ENCODE results near the gene TPM1.

The TPM1 gene

GRCh38 chr15:63016234-63016633 lies 26.3 kb upstream of the TPM1 start:
- DNase-seq (ENCODE audit: low spot score): no peak

- no peak for DNase-seq (ENCODE audit: low spot score)
Measured at GRCh38 chr15:63018639-63019038, 23.9 kb upstream of the TPM1 start.

- peak; percentile 13 for DNase-seq (ENCODE audit: low spot score)
Measured at GRCh38 chr15:63019511-63020109, 22.9 kb upstream of the TPM1 start.

GRCh38 chr15:63020128-63020527 lies 22.4 kb upstream of the TPM1 start:
- no peak for DNase-seq (ENCODE audit: low spot score)

GRCh38 chr15:63020759-63021430 lies 21.7 kb upstream of the TPM1 start:
- DNase-seq (ENCODE audit: low spot score): no peak

GRCh38 chr15:63022181-63022580 lies 20.4 kb upstream of the TPM1 start:
- DNase-seq (ENCODE audit: low spot score): no peak

- DNase-seq (ENCODE audit: low spot score): no peak
Measured at GRCh38 chr15:63022663-63023062, 19.9 kb upstream of the TPM1 start.

- DNase-seq (ENCODE audit: low spot score): no peak
Measured at GRCh38 chr15:63023351-63023945, 19.1 kb upstream of the TPM1 start.

GRCh38 chr15:63025460-63025859 lies 17.1 kb upstream of the TPM1 start:
- no peak for DNase-seq (ENCODE audit: low spot score)

GRCh38 chr15:63027646-63028045 lies 14.9 kb upstream of the TPM1 start:
- no peak for DNase-seq (ENCODE audit: low spot score)

GRCh38 chr15:63028442-63029110 lies 14.0 kb upstream of the TPM1 start:
- no peak for DNase-seq (ENCODE audit: low spot score)

- no peak for DNase-seq (ENCODE audit: low spot score)
Measured at GRCh38 chr15:63029676-63030075, 12.9 kb upstream of the TPM1 start.

- no peak for DNase-seq (ENCODE audit: low spot score)
Measured at GRCh38 chr15:63030101-63030551, 12.4 kb upstream of the TPM1 start.

- DNase-seq (ENCODE audit: low spot score): no peak
Measured at GRCh38 chr15:63034578-63034977, 8.0 kb upstream of the TPM1 start.

GRCh38 chr15:63035253-63035652 lies 7.3 kb upstream of the TPM1 start:
- no peak for DNase-seq (ENCODE audit: low spot score)

- no peak for DNase-seq (ENCODE audit: low spot score)
Measured at GRCh38 chr15:63035977-63036376, 6.6 kb upstream of the TPM1 start.

- no peak for DNase-seq (ENCODE audit: low spot score)
Measured at GRCh38 chr15:63037976-63038720, 4.4 kb upstream of the TPM1 start.

- DNase-seq (ENCODE audit: low spot score): no peak
Measured at GRCh38 chr15:63038926-63039673, 3.4 kb upstream of the TPM1 start.

GRCh38 chr15:63039811-63040210 lies 2.7 kb upstream of the TPM1 start:
- no peak for DNase-seq (ENCODE audit: low spot score)

GRCh38 chr15:63040509-63040908 lies 2.0 kb upstream of the TPM1 start:
- DNase-seq (ENCODE audit: low spot score): no peak

- no peak for DNase-seq (ENCODE audit: low spot score)
Measured at GRCh38 chr15:63040954-63041353, 1.6 kb upstream of the TPM1 start.
